ENCODE measurements around the gene CCDC102B.
"Not testable (repeated sequence)": the region's sequence is repeated elsewhere in the genome, so short reads cannot be mapped to it uniquely, and the experiment has no call there.

CCDC102B gene

GRCh38 chr18:68915061-68915460 is 117.2 kb downstream of the CCDC102B start:
- no peak for DNase-seq

- no peak for DNase-seq
Measured at GRCh38 chr18:68916734-68917133, 118.9 kb downstream of the CCDC102B start.

- no peak for DNase-seq
Measured at GRCh38 chr18:68918216-68918615, 120.3 kb downstream of the CCDC102B start.

- no peak for DNase-seq
Measured at GRCh38 chr18:68919900-68920299, 122.0 kb downstream of the CCDC102B start.

- no peak for DNase-seq
Measured at GRCh38 chr18:68922392-68922791, 124.5 kb downstream of the CCDC102B start.

GRCh38 chr18:68925268-68925667 is 127.4 kb downstream of the CCDC102B start:
- no peak for DNase-seq

GRCh38 chr18:68928762-68929675 is 131.1 kb downstream of the CCDC102B start:
- DNase-seq: no peak

- no peak for DNase-seq
Measured at GRCh38 chr18:68935686-68936085, 137.8 kb downstream of the CCDC102B start.

- no peak for DNase-seq
Measured at GRCh38 chr18:68937029-68937599, 139.2 kb downstream of the CCDC102B start.

GRCh38 chr18:68940039-68940438 is 142.2 kb downstream of the CCDC102B start:
- DNase-seq: no peak

- no peak for DNase-seq
Measured at GRCh38 chr18:68940754-68941153, 142.9 kb downstream of the CCDC102B start.

- no peak for DNase-seq
Measured at GRCh38 chr18:68942230-68942629, 144.3 kb downstream of the CCDC102B start.

GRCh38 chr18:68943861-68944260 is 146.0 kb downstream of the CCDC102B start:
- DNase-seq: not testable (repeated sequence)

- no peak for DNase-seq
Measured at GRCh38 chr18:68944330-68944729, 146.4 kb downstream of the CCDC102B start.

- no peak for DNase-seq
Measured at GRCh38 chr18:68944826-68945225, 146.9 kb downstream of the CCDC102B start.

- no peak for DNase-seq
Measured at GRCh38 chr18:68948622-68949021, 150.7 kb downstream of the CCDC102B start.

- no peak for DNase-seq
Measured at GRCh38 chr18:68954738-68955137, 156.9 kb downstream of the CCDC102B start.

- DNase-seq: no peak
Measured at GRCh38 chr18:68956650-68957049, 158.8 kb downstream of the CCDC102B start.

GRCh38 chr18:68960355-68960754 is 162.5 kb downstream of the CCDC102B start:
- no peak for DNase-seq

- no peak for DNase-seq
Measured at GRCh38 chr18:68962623-68963022, 164.7 kb downstream of the CCDC102B start.

GRCh38 chr18:68965817-68966216 is 167.9 kb downstream of the CCDC102B start:
- no peak for DNase-seq

GRCh38 chr18:68969027-68969426 is 171.1 kb downstream of the CCDC102B start:
- DNase-seq: no peak

- no peak for DNase-seq
Measured at GRCh38 chr18:68972176-68972575, 174.3 kb downstream of the CCDC102B start.

- DNase-seq: no peak
Measured at GRCh38 chr18:68979737-68980136, 181.9 kb downstream of the CCDC102B start.
